HFFc6 (cell line): ENCODE data around the gene SEMA6A. TPM values are rescaled to one million over a fixed set of nuclear protein-coding genes. Genes with fewer than 3 reads are reported as not detected.

ENCODE experiments used
- DNase-seq: peaks from one replicate; pipeline ENCODE4 v3.0.0-alpha.2; 2018
- H3K27ac Mint-ChIP-seq: 2 replicates; pipeline ENCODE4 v1.8.0; 2020; ENCODE audit warnings: mild to moderate bottlenecking, mixed read lengths
- H3K27me3 Mint-ChIP-seq: 2 replicates; pipeline ENCODE4 v1.8.0; 2021; ENCODE audit warnings: mild to moderate bottlenecking, moderate library complexity, mixed read lengths; ENCODE audit not compliant: insufficient read depth
- H3K36me3 Mint-ChIP-seq: 2 replicates; pipeline ENCODE4 v1.8.0; 2021; ENCODE audit warnings: low read depth, mixed read lengths
- H3K4me1 Mint-ChIP-seq: 2 replicates; pipeline ENCODE4 v1.8.0; 2020; ENCODE audit warnings: low read depth, mixed read lengths
- H3K4me3 Mint-ChIP-seq: 2 replicates; pipeline ENCODE4 v1.8.0; 2020; ENCODE audit warnings: mild to moderate bottlenecking, moderate library complexity, mixed read lengths
- H3K9me3 Mint-ChIP-seq: 2 replicates; pipeline ENCODE4 v1.8.0; 2020; ENCODE audit warnings: mild to moderate bottlenecking, mixed read lengths
- total RNA-seq, 6 experiments: library from RNA; stranded (reverse); fragmentation: NEBNext Ultra II Directional; extraction: Animal tissue kit (Norgen Biotek cat#: 25700); gene quantifications; 2 replicates in 1 of 6; 3 replicates in 5 of 6; pipeline ENCODE4 v1.2.3, GENCODE V29; 2021
- TF ChIP-seq, protein P1 (sequence below): fragments of 200-600 bp; sonication (generic); IDR thresholded peaks from 2 replicates; pipeline ENCODE4 v1.5.0; 2021; ENCODE audit warnings: antibody characterized with exemption, mild to moderate bottlenecking

The SEMA6A gene
- total RNA-seq, 6 experiments from 2014 or later: 0.20 to 0.76 (median 0.44) TPM

DNA sequence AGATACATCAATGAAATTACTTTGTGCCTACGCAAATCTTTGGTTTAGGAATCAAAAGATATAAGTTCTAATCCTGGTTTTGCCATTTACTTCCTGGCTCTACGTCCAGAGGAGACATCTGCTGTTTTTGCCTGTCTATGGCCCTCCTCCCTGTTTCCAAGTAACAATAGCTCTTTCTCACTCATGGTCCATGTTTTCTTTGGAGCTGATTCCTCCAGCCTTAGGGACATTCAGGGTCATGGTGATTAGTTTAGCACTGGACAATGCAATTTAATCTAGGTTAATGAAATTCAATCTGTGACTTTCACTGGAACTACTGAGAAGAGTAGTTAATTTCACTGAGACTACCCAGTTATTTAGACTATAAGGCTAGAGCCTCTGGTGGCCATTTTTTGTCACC is 170.6 kb downstream of the SEMA6A start:
- TF ChIP-seq, protein P1, sequence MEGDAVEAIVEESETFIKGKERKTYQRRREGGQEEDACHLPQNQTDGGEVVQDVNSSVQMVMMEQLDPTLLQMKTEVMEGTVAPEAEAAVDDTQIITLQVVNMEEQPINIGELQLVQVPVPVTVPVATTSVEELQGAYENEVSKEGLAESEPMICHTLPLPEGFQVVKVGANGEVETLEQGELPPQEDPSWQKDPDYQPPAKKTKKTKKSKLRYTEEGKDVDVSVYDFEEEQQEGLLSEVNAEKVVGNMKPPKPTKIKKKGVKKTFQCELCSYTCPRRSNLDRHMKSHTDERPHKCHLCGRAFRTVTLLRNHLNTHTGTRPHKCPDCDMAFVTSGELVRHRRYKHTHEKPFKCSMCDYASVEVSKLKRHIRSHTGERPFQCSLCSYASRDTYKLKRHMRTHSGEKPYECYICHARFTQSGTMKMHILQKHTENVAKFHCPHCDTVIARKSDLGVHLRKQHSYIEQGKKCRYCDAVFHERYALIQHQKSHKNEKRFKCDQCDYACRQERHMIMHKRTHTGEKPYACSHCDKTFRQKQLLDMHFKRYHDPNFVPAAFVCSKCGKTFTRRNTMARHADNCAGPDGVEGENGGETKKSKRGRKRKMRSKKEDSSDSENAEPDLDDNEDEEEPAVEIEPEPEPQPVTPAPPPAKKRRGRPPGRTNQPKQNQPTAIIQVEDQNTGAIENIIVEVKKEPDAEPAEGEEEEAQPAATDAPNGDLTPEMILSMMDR: no peak
- H3K9me3 Mint-ChIP-seq: no peaks in the 10 kb centered on the region
- no peak overlapping the region for H3K4me3 Mint-ChIP-seq
- H3K27ac Mint-ChIP-seq: no peak overlapping the region
- no peaks in the 10 kb centered on the region for H3K36me3 Mint-ChIP-seq
- H3K27me3 Mint-ChIP-seq: peaks cover 3% of the 10 kb centered on the region; the same call in 1 of the 2 replicates
- no peaks in the 10 kb centered on the region for H3K4me1 Mint-ChIP-seq
- no peak for DNase-seq

GRCh38 chr5:116402235-116402634 is 172.4 kb downstream of the SEMA6A start:
- DNase-seq: no peak
- H3K9me3 Mint-ChIP-seq: no peaks in the 10 kb centered on the region
- H3K4me3 Mint-ChIP-seq: no peak overlapping the region
- H3K27ac Mint-ChIP-seq: no peak overlapping the region
- H3K36me3 Mint-ChIP-seq: no peaks in the 10 kb centered on the region
- peaks cover 3% of the 10 kb centered on the region; the same call in 1 of the 2 replicates for H3K27me3 Mint-ChIP-seq
- TF ChIP-seq, protein P1: no peak
- no peaks in the 10 kb centered on the region for H3K4me1 Mint-ChIP-seq

DNA sequence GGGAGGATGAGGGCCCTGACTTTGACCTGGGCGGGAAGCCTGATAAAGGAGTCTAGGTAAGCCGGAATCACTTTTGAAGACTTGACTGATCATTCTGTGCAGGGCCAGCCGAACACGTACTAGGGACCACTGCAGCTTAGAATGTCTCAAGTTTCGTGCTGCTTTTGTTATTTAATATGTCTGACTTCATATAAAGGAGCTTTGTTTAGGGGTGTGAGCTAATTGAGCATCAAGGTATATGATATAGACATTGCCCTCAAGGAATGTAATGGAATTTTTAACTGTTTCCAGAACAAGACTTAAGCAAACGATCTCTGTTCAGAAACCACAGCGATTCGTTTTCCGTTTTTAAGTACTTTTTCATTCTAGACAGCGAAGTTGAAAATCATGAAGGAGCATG is 173.0 kb downstream of the SEMA6A start:
- Mint-ChIP-seq H3K4me3 (no peak overlapping the region), H3K27me3 (no peaks in the 10 kb centered on the region)

GRCh38 chr5:116396476-116397099 is 178.0 kb downstream of the SEMA6A start:
- Mint-ChIP-seq H3K27me3 (no peaks in the 10 kb centered on the region; the same call in 1 of the 2 replicates), H3K4me3 (no peak overlapping the region), H3K9me3 (no peaks in the 10 kb centered on the region), H3K4me1 (no peaks in the 10 kb centered on the region), H3K36me3 (no peaks in the 10 kb centered on the region), H3K27ac (no peak overlapping the region)
- TF ChIP-seq, protein P1: no peak
- no peak for DNase-seq

More for the DNA sequence above, 173.0 kb downstream of the SEMA6A start:
- H3K36me3 Mint-ChIP-seq: no peaks in the 10 kb centered on the region
- TF ChIP-seq, protein P1: no peak
- no peak for DNase-seq
- no peaks in the 10 kb centered on the region for H3K4me1 Mint-ChIP-seq
- H3K27ac Mint-ChIP-seq: no peak overlapping the region
- no peaks in the 10 kb centered on the region for H3K9me3 Mint-ChIP-seq

GRCh38 chr5:116395631-116396203 is 178.9 kb downstream of the SEMA6A start:
- TF ChIP-seq, protein P1: no peak
- Mint-ChIP-seq H3K27me3 (no peaks in the 10 kb centered on the region; the same call in 1 of the 2 replicates), H3K4me3 (no peak overlapping the region), H3K4me1 (no peaks in the 10 kb centered on the region), H3K27ac (no peak overlapping the region), H3K9me3 (no peaks in the 10 kb centered on the region), H3K36me3 (no peaks in the 10 kb centered on the region)
- no peak for DNase-seq
